Heart right ventricle (tissue), 16 donors: Measurements from ENCODE around the gene BPTF. TPM values are rescaled to one million over a fixed set of nuclear protein-coding genes. Genes with fewer than 3 reads are reported as not detected.
A peak's percentile ranks its signal among the peaks of the same experiment; 100 is the strongest.
"Not testable (repeated sequence)": the region's sequence is repeated elsewhere in the genome, so short reads cannot be mapped to it uniquely, and the experiment has no call there.

Experiments used
- ATAC-seq, 8 donors: fragments of 200-7000 bp; cut with Tn5 transposase; one replicate each; pipeline ENCODE4 v1.9.1; 2020; ENCODE audit warnings: mild to moderate bottlenecking in 8 of 8, moderate library complexity in 8 of 8, moderate number of reproducible peaks in 1 of 8
- DNase-seq, 2 donors: peaks; one replicate each; pipeline ENCODE4 v3.0.0-alpha.2; 2020
- H3K27ac ChIP-seq, 10 donors: fragments of 200-600 bp; sonication (generic) in 2 of 10; one replicate each; pipeline versions ENCODE4 v1.5.0 to v1.8.0; 2020 to 2022; ENCODE audit warnings: mild to moderate bottlenecking in 3 of 10
- H3K27me3 ChIP-seq, 7 donors: fragments of 200-600 bp; one replicate each; pipeline ENCODE4 v1.8.0; 2021 to 2022; ENCODE audit warnings: mild to moderate bottlenecking in 2 of 7
- H3K36me3 ChIP-seq, 9 donors: fragments of 200-600 bp; sonication (generic) in 1 of 9; one replicate each; pipeline versions ENCODE4 v1.5.0 to v1.8.0; 2020 to 2022; ENCODE audit warnings: mild to moderate bottlenecking in 2 of 9
- H3K4me1 ChIP-seq, 9 donors: fragments of 200-600 bp; sonication (generic) in 1 of 9; one replicate each; pipeline versions ENCODE4 v1.5.0 to v1.8.0; 2020 to 2022; ENCODE audit warnings: mild to moderate bottlenecking in 4 of 9
- H3K4me3 ChIP-seq, 10 donors: fragments of 200-600 bp; sonication (generic) in 2 of 10; one replicate each; pipeline versions ENCODE4 v1.5.0 to v1.8.0; 2020 to 2022; ENCODE audit warnings: mild to moderate bottlenecking in 7 of 10, moderate library complexity in 2 of 10
- H3K9me3 ChIP-seq, 11 donors: fragments of 200-600 bp in 10 of 11; sonication (generic) in 2 of 11; one replicate each; pipeline versions ENCODE4 v1.5.0 to v1.8.0; 2013 to 2022; ENCODE audit warnings: mild to moderate bottlenecking in 2 of 11, control low read depth in 1 of 11, moderate library complexity in 1 of 11
- WGBS, 2 donors: extraction: QIAGEN DNeasy Blood & Tissue Kit; methylation state at CpG; one replicate each; pipeline ENCODE4 v1.1.7; 2013; ENCODE audit warnings: inconsistent platforms in 1 of 2; 5-methylcytosine and 5-hydroxymethylcytosine counted together
- intact Hi-C, 10 donors: fragments of 100-400 bp; cut with DNase I; formaldehyde crosslinking; loops; one replicate each; pipeline versions ENCODE4 v1.11.1 to v1.14.2; 2022
- polyA plus RNA-seq, 2 donors: library from polyadenylated mRNA; stranded (reverse); fragments of 200-250 nt; gene quantifications; one replicate each; pipeline ENCODE4 v1.2.3, GENCODE V29; 2013
- total RNA-seq, 10 donors: library from RNA; stranded (reverse); fragmentation: NEBNext Ultra II Directional in 3 of 10; extraction: Animal tissue kit (Norgen Biotek cat#: 25700) in 3 of 10; gene quantifications; one replicate each; pipeline versions ENCODE4 v1.2.1 to v1.2.4, GENCODE V29; 2021 to 2023
- TF ChIP-seq, protein P1 (sequence below), 9 donors: fragments of 200-600 bp; sonication (generic) in 2 of 9; IDR thresholded peaks; one replicate each; pipeline versions ENCODE4 v1.5.0 to v1.8.0; 2021 to 2022; ENCODE audit warnings: antibody characterized with exemption in 9 of 9, mild to moderate bottlenecking in 5 of 9, moderate library complexity in 1 of 9
- donor health status: Arrhythmogenic right ventricular cardiomyopathy.
- donor health status: ischemic (EF 13 %, LVEDD 7.1; RV severe dilation, severe dysfunction).
- donor health status: healthy with polysubstance abuse.
- donor health status: DM: no; HTN: yes; CAD: no.
- donor health status: DM: no; HTN: no; CAD: no.
- donor health status: ischemic (EF 25% LVEDD 6.9; RV normal size, moderate dysfunction).
- donor health status: ischemic (EF 25% LVEDD 5.7; RV mildly dilated, moderate dysfunction).
- donor health status: healthy.
- donor health status: DM: yes; HTN: yes; CAD: no.
- donor health status: Ischemic cardiomyopathy.
- donor health status: ischemic (EF 35%, LVEDD 5.7; RV mildly dilated, moderate dysfunction).
- donor health status: nonischemic (EF 11% LVEDD 7.7; RV severe dilation, severe dysfunction).
- donor health status: DM: yes; HTN: yes; CAD: no.
- donor health status: PGD.
- donor health status: ischemic (EF 29% LVEDD 5.4; RV normal size, mild dysfunction).
- donor health status: nonischemic (EF 23%, LVEDD 6.1; RV moderate dilation, normal function).

The BPTF gene
- total and polyA plus RNA-seq, 12 donors, result 9.2 to 102 (median 76.9) TPM

DNA sequence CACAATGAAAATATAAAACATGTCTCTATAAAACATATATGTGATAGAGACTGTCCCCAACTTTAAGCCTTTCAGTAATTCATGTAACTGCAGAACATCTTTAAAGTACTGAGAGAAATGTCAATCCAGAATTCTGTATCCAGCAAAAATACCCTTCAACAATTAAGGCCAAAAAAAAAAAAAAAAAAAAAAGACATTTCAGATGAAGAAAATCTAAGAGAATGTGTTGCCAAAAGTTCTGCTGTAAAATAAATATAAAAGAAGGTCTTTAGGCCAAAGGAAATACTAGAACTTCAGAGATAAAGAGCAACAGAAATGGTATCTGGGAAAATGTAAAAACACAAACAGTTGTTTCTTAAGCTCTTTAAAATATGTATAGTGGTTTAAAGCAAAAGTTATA is 17.3 kb downstream of the BPTF start:
- TF ChIP-seq, protein P1, sequence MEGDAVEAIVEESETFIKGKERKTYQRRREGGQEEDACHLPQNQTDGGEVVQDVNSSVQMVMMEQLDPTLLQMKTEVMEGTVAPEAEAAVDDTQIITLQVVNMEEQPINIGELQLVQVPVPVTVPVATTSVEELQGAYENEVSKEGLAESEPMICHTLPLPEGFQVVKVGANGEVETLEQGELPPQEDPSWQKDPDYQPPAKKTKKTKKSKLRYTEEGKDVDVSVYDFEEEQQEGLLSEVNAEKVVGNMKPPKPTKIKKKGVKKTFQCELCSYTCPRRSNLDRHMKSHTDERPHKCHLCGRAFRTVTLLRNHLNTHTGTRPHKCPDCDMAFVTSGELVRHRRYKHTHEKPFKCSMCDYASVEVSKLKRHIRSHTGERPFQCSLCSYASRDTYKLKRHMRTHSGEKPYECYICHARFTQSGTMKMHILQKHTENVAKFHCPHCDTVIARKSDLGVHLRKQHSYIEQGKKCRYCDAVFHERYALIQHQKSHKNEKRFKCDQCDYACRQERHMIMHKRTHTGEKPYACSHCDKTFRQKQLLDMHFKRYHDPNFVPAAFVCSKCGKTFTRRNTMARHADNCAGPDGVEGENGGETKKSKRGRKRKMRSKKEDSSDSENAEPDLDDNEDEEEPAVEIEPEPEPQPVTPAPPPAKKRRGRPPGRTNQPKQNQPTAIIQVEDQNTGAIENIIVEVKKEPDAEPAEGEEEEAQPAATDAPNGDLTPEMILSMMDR (IDR thresholded peaks at IDR 0.05), result no peak
- Histone ChIP-seq H3K9me3 (no peaks in the 10 kb centered on the region), H3K4me3 (no peak overlapping the region), H3K36me3 (no peaks in the 10 kb centered on the region), H3K27ac (no peak overlapping the region), H3K4me1 (peaks cover 0 to 32% (median 11%) of the 10 kb centered on the region in 9 donors), H3K27me3 (no peaks in the 10 kb centered on the region)
- ATAC-seq (no peak), DNase-seq (no peak)
- intact Hi-C loops, result no loop called here

DNA sequence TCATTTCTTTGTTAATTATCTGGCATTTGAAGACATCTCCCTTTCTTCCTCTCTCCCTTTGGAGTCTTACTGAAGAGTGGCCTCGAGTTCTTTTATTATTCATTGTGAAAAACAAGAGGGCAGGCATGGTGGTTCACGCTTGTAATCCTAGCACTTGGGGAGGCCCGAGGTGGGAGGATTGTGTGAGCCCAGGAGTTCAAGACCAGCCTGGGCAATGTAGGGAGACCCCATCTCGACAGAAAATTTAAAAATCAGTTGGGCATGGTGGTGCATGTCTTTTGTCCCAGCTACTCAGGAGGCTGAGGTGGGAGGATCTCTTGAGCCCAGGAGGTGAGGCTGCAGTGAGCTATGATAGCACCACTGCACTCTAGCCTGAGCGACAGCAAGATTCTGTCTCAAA is 20.1 kb downstream of the BPTF start:
- Histone ChIP-seq H3K4me1 (peaks cover 0 to 22% (median 7%) of the 10 kb centered on the region in 9 donors), H3K4me3 (no peak overlapping the region), H3K9me3 (peaks cover 0 to 13% (median 0%) of the 10 kb centered on the region in 11 donors), H3K27ac (no peak overlapping the region), H3K27me3 (no peaks in the 10 kb centered on the region), H3K36me3 (no peaks in the 10 kb centered on the region)
- DNase-seq (no peak), ATAC-seq (no peak)
- TF ChIP-seq, protein P1 (IDR thresholded peaks at IDR 0.05), result no peak
- WGBS, 2 donors, result 90 to 93% methylated on average over 5 of the region's 5 CpGs
- intact Hi-C loops, result no loop called here

DNA sequence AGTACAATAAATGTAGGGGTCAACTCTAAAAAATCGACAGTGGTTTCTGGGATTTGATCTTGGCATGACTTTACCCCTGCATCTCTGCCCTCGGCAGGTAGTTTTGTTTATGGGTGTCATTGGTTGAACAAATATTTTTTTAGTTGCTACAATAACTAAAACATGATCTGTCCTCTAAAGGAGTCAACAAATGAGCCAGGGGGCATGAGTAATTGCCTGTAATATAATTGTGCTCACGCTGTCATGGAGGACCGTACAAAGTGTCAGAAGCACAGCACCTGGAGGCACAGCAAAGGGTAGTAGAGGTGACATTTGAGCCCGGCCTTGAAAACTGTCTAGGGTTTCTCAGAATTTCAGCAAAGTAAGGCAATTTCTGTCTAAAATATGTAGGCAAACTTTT is 22.9 kb downstream of the BPTF start:
- H3K27ac ChIP-seq, ATAC-seq, intact Hi-C loops, DNase-seq, H3K27me3 ChIP-seq, H3K36me3 ChIP-seq, H3K4me3 ChIP-seq: not testable (repeated sequence)
- H3K9me3 ChIP-seq, result peaks cover 0 to 13% (median 0%) of the 10 kb centered on the region in 11 donors
- peaks cover 0 to 35% (median 18%) of the 10 kb centered on the region in 9 donors for H3K4me1 ChIP-seq
- WGBS, 2 donors, result 84 to 86% methylated on average over 5 of the region's 5 CpGs

DNA sequence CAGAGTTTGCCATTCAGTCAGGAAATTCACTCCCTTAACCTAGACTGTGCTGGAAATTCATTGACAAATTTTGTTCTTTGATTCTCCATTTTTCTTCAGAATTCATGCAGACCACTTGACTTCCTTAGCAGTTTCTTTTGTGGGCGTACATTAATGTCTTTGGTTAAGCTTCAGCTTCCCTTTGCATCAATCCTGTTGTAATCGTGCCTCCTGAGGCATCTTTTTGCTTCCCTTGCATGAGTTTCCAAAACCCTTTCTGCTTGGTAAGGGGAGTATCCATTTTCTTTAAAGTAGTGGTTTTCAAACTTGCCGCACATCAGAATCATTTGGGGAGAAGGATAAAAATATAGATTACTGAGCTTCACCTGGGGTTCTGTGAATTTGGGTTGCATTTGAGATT is 23.5 kb downstream of the BPTF start:
- ATAC-seq, H3K27ac ChIP-seq, DNase-seq, H3K4me3 ChIP-seq, H3K36me3 ChIP-seq, H3K27me3 ChIP-seq, intact Hi-C loops: not testable (repeated sequence)
- WGBS, 2 donors, result 86 to 88% methylated on average over 3 of the region's 3 CpGs
- H3K9me3 ChIP-seq, result peaks cover 0 to 13% (median 0%) of the 10 kb centered on the region in 11 donors
- peaks cover 0 to 42% (median 23%) of the 10 kb centered on the region in 9 donors for H3K4me1 ChIP-seq

DNA sequence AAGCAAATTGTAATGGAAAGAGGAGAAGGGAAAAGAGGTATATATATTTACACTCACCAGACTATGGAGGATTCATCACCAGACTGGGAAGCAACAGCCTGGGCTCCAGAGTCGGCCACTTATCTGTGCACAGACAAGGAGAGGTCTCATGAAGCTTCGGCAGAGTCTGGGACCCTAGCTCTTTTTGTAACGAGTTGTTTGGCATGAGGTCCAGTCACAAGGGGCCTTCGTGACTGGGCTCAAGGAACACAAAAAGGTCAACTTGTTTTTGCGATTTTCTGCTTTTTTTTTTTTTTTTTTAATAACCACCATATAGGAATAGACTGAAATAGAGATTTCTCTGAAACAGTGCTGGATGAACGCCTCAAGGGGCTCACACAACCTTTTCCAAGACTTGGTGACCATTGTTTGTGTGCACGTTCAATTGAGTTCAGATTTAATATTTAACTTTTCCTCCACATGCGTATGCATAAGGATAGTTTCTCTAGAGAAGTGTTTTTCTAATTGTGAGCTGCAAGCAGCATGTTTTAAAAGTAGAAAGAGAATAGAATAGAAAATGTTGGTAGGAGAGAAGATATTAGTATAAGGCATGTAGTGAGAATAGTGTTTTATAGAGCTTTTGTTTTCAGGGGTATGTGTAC is 25.8 kb downstream of the BPTF start:
- DNase-seq (no peak), ATAC-seq (no peak)
- peaks cover 0 to 61% (median 34%) of the 10 kb centered on the region in 9 donors for H3K4me1 ChIP-seq
- H3K27me3 ChIP-seq, result no peaks in the 10 kb centered on the region
- TF ChIP-seq, protein P1 (IDR thresholded peaks at IDR 0.05), result no peak
- WGBS, 2 donors, result 44 to 58% methylated on average over 8 of the region's 8 CpGs
- H3K4me3 ChIP-seq, result no peak overlapping the region
- intact Hi-C loops, result loop anchor here in 1 of 10 donors (10.0 kb wide), 1 partner anchor 364 kb away; no protein-coding TSS in a partner anchor
- peak overlapping the region in 3 of 10 donors; percentile 8 to 44 (median 27) for H3K27ac ChIP-seq
- H3K9me3 ChIP-seq, result peaks cover 0 to 13% (median 0%) of the 10 kb centered on the region in 11 donors
- H3K36me3 ChIP-seq, result peaks cover 0 to 19% (median 5%) of the 10 kb centered on the region in 9 donors
